Activated gamma-delta T cell (primary cell): ENCODE measurements around the gene ARL8A.
"Not testable (repeated sequence)": the region's sequence is repeated elsewhere in the genome, so short reads cannot be mapped to it uniquely, and the experiment has no call there.

Experiments
- DNase-seq: peaks from one replicate; lab custom pipeline; 2025; lab: John Stamatoyannopoulos, UW
- total RNA-seq, 2 donors: gene quantifications; one replicate each; lab custom pipeline; 2026; lab: John Stamatoyannopoulos, UW

ARL8A gene
- total RNA-seq = 28.8 to 37.0 reads per million in 2 donors

DNA sequence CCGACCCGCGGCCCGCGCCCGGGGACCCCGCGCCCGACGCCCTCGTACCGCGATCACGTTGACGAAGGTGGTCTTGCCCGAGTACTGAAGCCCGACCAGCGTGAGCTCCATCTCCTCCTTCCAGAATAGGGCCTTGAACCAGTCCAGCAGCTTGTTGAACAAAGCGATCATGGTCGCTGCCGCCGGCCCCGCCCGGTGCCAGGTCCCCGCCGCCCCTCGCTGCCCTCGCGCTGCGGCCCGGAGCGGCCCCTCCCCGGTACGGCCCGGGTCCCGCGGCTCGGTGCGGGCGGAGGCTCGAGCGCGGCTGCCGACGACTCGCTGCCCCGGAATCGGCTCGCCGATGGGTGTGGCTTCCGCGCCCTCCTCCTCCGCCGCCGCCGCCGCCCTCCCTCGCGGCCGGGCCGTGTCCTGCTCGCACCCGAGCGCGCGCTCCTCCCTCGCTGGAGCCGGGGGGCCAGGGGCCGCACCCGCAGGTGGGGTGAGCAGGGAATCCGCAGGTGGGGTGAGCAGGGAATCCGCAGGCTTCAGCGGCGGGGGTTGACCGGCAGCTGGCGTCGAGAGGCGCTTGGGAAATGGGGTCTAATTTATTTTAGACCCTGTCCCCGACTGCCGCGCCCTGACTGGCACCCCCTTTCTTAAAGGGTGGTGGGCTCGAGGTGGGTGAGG lies at the start of gene ARL8A:
ARL8A (minus strand) TSS at position 336 of the 666 bp plus-strand sequence; CDS start at position 171, 165 bp downstream.
- DNase-seq = peak; percentile 50

DNA sequence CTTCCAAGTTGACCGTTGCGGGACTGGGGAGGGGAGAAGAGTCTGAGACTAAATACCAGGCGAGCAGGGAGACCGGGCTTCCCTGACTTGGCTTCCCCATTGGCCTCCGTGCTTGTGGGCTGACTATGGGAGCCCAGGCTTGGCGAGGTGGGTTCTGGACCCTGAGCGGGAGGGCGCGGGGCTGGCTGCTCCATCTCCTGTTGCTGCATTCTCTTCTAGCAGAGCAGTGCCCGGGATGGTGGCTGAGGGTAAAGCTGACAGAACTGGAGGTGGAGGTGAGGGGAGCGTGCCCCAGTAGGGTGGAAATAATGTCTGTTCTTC lies 49.8 kb upstream of the ARL8A start:
- no peak for DNase-seq

DNA sequence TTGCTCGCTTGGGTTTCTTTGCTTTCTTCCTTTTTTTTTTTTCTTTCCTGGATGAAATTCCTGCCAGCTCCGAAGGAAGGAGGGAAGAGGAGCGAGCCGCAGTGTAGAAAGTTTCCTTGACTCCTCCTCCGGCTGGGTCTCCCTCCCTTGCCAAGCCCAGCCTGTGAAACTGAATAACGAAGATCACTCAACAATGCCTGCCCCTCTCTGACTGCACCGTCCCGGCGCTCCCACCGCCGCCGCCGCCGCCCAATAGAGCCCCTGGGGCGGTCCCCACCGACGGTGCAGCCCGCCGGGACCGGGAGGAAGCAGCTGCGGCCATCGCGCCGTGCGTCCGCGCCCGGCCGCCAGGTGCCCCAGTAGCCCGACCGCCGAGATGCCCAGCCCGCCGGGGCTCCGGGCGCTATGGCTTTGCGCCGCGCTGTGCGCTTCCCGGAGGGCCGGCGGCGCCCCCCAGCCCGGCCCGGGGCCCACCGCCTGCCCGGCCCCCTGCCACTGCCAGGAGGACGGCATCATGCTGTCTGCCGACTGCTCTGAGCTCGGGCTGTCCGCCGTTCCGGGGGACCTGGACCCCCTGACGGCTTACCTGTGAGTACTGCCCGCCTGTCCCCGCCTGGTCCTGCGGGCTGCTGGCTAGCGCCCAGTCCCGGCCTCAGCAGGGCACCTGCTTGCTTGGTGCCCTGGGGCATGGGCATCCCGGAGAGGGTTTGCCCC lies 49.2 kb upstream of the ARL8A start, which contains the start of gene LGR6:
LGR6 (plus strand) TSS at position 186 of the 714 bp plus-strand sequence; CDS start at position 377, 191 bp downstream.
- no peak for DNase-seq

DNA sequence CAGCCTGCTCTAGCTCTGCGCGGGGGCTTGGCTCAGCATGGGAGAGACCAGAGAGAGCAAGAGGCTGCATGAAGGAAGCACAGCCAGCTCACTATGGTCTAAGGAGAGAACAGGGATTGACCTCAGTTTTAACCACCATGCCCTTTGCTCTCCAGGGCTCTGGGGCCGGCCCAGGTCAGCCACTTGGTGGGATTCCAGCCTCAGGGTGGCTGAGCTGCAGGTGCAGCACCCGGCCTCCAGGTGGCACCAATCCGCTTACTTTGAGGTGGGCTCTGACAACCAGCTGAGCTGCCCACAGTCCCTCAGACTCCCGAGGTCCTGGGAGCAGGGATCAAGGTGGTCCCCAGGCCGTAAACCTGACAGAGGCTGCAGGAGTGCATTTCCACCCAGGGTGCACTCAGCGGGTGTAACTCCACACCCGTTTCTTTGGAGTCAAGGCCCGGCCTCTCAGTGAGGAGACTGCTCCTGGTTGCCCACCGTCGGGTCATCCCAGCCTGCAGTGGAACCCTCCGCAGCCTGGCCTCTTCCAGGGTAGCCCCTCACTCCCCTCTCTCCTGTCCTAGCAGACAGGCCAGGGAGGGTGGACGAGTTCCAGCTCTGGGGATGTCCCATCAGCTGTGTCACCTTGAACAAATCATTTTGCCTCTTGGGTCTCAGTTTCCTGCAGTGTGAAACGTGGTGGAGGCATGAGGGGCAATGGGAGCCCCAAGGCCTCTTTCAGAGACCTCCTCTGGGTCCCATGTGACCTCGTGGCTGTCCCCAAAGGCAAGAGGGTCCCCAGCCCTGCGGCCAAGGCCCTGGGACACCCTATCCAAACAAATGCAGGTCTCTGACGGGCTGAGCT lies 48.5 kb upstream of the ARL8A start:
- DNase-seq = no peak

DNA sequence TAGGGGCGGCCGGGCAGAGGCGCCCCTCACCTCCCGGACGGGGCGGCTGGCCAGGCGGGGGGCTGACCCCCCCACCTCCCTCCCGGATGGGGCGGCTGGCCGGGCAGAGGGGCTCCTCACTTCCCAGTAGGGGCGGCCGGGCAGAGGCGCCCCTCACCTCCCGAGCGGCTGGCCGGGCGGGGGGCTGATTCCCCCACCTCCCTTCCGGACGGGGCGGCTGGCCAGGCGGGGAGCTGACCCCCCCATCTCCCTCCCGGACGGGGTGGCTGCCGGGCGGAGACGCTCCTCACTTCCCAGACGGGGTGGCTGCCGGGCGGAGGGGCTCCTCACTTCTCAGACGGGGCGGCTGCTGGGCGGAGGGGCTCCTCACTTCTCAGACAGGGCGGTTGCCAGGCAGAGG lies 46.9 kb upstream of the ARL8A start:
- not testable (repeated sequence) for DNase-seq

DNA sequence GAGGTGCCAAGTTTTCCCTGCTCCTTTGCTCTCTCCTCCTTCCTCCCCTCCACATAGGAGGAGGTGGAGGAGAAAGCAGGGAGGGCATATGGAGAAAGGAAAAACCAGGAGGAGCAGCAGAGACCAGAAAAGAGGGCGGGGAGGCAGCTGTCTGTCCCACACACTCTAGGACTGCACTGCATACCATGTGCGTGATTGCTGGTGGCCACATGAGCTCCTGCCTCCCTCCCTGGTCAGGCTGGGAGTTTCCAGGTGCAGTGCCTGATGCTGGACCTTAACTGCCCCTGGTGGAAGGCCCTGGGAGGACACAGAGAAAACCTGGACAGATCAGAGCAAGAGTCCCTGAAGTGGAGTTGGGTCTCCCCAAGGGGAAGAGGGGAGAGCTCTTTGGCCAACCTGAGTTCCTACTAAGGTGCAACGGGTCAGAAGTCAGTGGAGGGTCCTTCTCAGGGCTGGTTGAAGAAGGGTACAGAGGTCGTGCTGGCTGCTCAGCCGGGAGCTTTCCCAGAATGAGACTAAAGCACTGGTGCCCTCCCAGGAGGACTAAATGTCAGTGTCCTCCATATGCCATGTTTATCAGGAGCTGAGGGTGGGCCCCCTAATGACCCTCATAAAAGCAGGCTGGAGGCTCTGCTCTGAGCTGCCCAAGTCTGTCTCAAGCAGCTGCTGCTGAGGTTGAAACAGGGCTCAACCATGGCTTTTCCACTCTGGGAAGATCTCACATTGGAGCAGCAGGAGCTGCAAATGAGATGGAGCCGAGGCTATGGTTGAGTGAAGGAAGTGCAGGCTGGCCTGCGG lies 45.6 kb upstream of the ARL8A start:
- no peak for DNase-seq

DNA sequence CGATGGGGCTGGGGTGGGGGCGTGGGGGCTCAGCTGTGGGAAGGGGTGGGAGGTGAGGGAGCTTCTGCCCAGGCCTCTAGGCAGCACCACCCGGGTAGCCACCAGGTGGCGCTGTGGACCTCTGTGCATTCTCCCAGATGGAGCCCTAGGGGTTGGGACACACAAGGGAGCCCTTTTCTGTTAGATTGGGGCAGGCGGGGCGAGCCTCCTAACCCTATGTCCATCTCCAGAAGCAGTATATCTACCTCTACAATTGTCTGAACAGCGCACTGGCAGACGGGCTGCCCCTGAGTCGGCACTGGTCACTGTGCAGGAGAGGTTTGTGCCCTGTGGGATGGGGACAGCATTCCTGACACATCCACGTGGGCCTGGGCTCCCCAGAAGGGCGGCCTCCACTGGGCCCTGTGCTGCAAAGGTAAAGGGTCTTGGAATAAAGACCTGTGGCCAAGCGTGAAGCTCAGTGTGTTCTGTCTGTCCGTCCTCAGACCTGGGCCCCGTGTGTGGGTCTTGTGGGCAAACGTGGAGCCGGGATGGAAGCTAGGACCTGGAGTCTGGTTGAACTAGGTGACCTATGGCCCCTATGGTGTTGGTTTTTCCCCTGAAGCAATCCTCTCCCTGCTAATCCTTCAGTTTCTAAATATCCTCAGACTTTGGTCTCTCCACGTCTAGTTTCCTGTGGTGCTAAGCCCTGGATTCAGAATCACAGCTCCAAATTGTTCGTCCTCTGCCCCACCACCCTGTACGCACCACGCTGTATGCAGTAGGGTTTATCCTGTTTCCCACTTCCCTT lies 44.7 kb upstream of the ARL8A start:
- peak; percentile 42 for DNase-seq

DNA sequence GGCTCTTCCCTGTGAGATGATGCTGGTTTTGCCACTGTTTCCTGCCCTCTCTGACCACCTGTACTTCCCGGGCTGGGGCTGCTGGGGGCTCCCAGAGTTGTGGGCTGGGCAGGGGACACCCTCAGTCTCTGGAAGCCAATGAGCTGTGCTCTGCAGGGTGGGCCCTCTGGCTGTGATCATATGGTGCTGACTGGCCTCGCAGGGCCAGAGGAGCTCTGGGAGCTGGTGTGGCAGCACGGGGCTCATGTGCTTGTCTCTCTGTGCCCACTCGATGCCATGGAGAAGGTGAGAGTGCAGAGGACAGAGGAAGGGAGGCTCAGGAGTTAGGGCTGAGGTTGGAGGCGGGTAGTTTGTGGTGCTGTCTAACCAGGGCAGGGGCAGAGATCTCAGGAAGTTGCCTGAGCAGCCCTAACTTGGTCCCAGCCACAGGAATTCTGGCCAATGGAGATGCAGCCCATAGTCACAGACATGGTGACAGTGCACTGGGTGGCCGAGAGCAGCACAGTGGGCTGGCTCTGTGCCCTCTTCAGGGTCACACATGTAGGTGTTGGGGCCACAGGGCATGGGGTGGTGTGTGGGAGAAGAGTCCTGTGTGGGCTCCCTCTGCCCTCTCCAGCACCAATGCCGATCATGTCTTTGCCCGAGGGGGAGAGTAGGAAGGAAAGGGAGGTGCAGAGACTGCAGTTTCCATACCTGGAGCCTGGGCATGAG lies 43.3 kb upstream of the ARL8A start:
- no peak for DNase-seq

DNA sequence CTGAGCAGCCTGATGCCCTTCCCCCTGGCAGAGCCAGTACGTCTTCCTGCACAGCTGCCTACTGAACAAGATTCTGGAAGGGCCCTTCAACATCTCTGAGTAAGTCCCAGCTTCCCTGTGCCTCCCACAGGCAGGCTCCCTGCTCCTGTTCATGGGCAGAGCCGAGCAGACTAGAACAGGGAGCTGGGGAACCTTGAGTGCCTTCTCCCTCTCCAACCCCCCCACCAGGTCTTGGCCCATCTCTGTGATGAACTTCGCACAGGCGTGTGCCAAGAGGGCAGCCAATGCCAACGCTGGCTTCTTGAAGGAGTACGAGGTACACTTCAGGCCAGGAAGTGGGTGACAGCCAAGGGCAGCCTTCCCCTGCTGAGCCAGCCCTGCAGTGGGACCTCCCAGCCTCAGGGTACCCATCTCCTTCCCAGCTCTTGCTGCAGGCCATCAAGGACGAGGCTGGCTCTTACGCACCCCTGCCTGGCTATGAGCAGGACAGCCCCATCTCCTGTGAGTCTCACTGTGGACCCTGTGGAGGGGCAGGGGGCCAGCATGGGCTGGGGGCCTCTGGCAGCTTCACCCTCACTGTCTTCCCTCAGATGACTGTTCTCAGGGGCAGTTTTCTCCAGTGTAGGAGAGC lies 42.6 kb upstream of the ARL8A start:
- DNase-seq = no peak

DNA sequence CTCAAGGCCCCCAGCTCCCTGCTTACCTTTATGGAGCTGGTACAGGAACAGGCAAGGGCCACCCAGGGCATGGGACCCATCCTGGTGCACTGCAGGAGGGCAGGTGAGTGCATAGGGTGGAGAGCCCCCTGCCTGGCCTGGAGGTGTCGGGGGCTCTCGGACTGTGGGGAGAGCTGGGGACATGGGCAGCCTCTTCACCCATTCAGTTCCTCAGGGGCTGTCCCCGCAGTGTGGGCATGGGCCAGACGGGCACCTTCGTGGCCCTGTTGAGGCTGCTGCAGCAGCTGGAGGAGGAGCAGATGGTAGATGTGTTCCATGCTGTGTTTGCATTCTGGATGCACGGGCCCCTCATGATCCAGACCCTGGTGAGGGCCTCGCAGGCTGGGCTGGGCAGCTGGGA lies 41.8 kb upstream of the ARL8A start:
- no peak for DNase-seq

DNA sequence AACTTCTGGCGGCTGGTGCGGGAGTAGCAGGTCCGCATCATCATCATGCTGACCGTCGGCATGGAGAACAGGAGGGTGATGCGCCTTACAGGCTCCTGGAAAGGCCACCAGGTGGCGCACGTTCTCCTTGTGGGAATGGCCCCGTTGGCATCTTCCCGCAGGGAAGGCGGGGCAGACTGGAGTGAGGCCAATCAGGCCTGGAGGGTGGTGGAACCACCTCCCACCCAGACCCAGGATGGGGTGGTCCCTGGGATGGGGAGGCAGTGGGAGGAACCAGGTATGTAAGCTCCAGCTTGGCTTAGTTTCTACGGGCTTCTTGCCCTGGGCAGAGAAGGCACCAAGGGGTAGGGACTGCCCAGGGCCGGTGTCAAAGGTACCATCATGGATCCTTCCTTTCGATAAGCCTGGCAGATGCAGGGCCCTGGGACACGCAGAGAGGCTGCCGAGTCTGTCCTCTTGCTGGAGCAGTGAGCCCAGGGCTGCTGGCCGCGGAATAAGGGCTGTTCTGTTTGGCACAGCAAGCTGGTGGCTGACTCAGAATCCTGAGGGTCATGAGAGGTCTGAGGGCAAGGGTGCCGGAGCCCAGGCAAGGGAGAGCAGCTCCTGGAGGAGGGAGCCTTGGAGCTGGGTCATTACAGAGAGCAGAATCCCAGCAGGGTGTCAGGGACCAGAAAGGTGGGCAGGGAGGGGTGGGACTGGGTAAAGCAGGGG lies 40.4 kb upstream of the ARL8A start:
- no peak for DNase-seq

DNA sequence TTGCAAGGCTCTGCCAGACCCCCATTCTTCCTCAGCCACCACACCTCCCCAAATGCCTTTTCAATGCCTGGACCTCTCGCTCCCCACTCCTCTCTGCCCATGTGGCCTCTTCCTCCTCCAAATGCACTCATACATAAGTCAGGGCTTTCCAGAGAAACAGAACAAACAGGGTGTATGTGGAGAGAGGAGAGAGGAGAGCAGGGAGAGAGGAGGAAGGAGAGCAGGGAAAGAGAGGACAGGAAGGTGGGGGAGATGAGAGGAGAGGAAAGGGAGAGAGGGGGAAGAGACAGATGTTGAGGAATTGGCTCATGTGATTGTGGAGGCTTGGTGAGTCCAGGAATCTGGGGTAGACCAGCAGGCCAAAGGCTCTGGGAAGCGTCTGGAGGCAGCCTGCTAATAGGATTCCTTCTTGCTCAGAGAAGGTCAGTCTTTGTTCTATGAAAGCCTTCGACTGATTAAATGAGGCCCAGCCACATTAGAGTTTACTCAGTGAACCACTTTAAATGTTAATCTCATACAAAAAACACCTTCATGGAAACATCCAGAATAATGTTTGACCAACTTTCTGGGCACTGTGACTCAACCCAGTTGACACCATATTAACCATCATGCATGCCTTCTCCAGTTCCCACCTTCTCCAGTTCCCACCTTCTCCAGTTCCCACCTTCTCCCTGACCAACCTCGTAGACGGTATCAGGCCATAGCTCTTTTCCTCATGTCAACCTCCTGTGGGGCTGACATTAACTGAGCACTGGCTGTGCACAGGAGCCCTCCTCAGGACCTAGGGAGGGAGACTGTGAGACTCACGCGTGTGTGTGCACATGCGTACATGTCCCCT lies 37.7 kb upstream of the ARL8A start:
- no peak for DNase-seq

DNA sequence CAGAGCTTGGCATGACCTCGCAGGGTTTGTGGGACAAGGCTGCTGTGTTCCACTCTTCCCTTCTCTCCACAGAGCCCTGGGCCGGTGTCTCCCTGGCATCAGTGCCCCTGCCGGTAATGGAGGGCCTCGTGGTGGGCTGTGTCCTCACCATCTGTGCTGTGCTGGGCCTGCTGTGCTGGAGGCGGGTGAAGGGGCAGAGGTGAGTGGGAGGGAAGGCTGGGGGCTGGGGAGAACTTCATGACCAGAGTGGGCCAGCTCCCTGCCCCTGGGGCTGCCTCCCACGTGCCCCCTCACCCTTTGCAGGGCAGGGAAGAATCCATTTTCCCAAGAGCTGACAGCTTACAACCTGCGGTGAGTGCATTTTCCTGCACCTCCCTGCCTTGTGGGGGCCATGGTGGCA lies 37.0 kb upstream of the ARL8A start:
- no peak for DNase-seq

DNA sequence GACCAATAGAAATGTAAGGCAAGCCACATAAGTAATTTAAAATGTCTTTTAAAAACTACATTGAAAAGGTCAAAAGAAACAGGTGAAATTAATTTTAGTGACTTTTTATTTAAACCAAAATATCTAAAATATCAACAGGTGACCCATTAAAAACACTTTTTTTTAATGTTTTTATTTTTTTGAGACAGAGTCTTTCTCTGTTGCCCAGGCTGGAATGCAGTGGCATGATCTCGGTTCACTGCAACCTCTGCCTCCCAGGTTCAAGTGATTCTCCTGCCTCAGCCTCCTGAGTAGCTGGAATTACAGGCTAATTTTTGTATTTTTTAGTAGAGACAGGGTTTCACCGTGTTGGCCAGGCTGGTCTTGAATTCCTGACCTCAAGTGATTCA lies 36.2 kb upstream of the ARL8A start:
- not testable (repeated sequence) for DNase-seq

DNA sequence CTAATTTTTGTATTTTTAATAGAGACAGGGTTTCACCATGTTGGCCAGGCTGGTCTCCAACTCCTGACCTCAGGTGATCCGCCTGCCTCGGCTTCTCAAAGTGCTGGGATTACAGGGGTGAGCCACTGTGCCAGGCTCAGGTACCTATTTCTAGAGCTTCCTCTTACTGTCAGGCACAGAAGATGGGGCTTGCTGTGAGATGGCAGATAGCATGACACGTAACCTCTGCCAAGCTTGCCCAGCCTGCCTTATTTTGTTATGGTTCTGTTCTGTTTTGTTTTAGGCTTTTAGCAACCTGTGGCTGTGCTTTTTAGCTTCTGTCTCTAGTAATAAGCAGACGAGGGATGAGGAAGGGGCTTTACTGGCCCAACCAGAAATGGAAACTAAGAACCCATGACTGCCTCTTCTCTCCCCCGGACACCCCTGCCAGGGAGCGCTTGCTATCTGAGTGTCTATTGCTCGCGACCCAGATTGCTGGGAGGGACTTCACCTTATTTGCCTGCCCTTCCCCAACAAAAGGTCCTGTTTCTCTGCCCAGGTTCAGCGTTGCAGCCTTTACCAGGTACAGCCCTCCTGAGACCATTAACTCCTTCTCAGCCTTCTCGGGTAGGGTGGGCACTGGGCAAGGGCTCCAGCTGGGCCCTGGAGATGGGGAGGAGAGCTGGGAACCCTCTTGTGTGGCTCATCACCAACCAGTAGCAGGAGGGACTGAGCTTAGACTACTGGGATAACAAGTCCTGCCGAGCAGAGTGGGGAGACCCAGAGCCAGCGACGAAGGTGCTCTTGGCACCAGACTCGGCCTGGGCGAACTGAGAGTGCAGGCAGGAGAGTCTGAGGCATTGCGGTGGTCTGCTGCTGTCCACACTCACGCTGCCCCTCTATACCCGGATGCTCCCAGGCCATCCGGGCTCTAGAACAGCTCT lies 35.6 kb upstream of the ARL8A start:
- no peak for DNase-seq

DNA sequence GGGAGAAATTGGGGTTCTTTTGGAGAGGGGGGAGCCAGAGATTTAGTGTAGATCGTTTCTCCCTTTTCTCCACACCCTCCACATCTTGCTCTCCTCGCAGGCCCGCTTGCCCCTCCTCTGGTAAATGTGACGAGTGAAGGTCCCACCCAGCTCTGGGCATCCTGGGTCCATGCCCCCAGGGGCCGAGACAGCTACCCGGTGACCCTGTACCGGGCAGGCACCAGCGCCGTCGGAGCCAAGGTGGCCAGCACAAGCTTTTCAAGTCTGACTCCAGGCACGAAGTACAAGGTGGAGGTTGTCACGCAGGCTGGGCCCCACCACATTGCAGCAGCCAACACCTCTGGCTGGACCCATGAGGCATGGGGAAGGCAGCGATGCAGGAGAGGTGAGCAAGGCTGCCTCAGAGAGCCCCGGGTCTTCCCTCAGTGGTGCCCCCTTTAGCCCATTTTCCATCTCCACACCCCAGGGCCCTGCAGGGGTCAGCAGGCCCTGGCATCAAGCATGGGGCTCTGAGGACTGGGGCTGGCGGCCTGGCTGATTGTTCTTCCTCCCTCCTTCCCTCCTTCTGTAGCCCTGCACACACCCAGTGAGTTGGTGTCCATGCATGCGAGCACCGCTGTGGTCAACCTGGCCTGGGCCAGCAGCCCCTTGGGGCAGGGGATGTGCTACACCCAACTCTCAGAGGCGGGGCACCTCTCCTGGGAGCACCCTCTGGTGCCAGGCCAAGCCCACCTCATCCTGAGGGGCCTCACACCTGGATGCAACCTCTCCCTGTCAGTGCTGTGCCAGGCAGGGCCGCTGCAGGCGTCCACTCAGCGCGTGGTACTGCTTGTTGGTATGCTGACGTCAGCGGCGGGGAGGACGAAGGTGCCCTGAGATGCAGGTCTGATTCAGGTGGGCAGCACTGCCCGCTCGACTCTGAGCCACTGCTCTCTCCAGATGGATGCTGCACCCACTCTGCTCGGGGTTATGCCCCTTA lies 32.7 kb upstream of the ARL8A start:
- DNase-seq = no peak
